ENCODE results near the gene SYCN.
A peak's percentile ranks its signal among the peaks of the same experiment; 100 is the strongest.

The SYCN gene

DNA sequence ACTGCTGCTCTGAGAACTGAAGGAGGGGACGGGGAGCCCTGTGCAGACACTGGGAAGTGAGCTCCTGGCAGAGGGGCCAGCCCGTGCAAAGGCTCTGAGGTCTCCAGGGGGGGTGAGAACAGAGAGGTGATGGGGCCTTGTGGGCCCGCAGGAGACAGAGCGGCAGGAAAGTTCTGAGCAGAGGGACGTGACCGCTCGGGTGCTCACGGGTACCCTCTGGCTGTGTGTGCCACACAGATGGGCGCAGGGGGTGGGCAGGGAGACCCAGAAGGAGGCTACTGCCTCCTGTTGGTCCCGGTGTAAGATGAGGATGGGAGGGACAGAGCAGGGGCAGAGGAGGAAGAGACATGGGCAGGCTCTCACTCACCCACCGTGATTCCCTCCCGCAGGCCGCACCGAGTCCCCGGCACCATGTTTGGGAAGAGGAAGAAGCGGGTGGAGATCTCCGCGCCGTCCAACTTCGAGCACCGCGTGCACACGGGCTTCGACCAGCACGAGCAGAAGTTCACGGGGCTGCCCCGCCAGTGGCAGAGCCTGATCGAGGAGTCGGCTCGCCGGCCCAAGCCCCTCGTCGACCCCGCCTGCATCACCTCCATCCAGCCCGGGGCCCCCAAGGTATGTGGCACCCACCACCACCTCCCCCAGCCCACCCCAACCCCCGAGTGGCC lies 34.8 kb downstream of the SYCN start:
- no peak for DNase-seq

- DNase-seq = no peak
Observed at GRCh38 chr19:39168258-39169142, 35.6 kb downstream of the SYCN start.

GRCh38 chr19:39167461-39168257 lies 36.4 kb downstream of the SYCN start:
- DNase-seq = peak; percentile 30 to 92

DNA sequence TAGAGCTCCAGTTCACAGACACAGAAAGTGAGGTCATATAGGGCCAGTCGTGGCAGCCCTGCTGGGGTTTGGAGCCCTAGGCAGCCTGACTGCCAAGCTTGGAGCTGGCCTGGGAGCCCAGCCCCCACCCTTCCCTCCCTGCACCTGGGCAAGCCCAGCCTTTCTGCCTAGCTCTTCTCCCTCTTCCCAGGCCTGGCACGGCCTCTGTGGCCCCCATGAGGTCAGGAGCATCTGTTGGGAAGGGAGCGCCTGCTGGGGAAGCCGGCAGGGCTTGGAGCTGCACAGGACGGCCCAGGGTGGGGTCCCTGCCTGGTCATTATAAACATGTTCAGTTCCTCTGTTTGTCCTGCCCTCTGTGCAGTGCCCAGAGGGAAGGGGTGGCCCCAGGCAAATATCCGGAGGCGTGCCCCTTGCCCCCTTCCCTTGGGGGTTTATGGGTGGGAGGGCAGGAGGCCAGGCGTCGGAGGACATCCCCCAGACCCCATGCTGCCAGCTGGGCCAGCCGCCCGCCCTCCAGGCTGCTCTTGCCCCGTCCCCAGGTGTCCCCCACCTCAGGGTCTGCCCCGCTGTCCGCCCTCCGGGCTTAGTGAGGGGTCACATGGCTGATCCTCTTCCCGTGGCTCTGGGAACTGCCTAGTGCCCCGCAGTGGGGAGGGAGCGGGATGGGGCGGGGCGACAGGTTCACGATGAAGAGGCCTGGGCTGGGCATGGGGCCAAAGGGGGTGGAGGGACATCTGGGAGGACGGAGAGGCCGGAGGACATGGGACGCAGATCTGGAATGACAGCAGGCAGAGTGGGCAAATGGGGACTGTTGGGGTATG lies 37.3 kb downstream of the SYCN start:
- DNase-seq = peak; percentile 21 to 89

DNA sequence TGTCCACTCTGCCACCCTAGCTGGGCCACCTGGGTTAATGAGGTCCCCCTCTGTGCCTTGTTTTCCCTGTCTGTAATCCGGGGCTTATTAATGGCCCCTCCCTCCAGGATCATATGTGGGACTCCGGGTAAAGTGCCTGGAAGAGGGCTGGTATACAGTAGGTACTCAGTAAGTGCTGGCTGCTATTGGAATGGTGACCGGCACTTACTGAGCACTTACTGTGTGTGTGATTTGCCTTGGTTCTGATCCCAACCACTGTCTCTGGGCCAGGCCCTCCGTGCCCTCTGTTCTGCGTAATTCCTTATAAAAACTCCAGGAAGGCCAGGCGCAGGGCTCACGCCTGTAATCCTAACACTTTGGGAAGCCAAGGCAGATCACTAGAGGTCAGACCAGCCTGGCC lies 38.2 kb downstream of the SYCN start:
- DNase-seq = no peak

GRCh38 chr19:39164289-39164688 lies 39.8 kb downstream of the SYCN start:
- DNase-seq = no peak

DNA sequence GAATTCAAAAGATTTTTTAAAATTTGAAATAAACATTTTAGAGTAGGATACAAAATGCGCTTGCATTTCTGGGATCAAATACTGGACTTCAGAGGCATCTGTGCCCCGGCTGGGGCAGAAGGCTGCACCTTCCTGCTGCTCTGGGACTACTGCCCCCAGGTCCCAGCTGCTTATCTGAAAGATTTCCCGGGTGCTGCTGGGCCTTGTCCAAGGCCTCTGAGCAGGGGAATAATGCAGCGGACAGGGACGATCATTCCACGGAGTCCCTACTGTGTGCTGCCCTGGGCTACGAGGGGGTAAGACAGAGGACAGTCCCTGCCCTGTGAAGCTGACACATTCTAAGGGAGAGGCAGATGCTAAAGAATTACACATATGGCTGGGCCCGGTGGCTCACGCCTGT lies 40.4 kb downstream of the SYCN start:
- DNase-seq = no peak

DNA sequence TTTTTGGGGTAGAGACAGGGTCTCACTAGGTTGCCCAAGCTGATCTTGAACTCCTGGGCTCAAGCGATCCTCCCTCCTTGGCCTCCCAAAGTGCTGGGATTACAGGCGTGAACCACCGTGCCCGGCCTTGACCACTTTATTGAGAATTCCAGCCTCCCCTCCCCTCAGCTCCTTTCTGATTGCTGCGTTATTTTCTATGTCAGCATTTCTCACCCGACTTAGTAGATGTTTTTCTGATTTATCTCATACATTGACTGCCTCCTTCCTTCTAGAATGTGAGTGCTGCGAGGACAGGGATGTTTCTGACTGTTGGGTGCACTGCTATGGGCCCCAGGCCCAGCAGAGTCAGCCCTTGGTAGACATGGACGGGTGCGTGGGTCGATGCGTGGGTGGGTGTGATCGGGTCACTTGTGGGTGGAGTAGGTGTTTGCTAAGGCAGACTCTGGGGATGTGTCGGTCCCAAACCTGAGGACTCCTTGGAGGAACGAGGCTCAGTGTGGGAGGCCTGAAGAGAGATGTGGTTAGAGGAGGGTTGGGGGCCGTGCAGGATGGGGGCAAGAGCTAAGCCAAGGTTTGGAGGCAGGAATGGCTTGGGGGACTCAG lies 41.5 kb downstream of the SYCN start:
- DNase-seq = no peak

DNA sequence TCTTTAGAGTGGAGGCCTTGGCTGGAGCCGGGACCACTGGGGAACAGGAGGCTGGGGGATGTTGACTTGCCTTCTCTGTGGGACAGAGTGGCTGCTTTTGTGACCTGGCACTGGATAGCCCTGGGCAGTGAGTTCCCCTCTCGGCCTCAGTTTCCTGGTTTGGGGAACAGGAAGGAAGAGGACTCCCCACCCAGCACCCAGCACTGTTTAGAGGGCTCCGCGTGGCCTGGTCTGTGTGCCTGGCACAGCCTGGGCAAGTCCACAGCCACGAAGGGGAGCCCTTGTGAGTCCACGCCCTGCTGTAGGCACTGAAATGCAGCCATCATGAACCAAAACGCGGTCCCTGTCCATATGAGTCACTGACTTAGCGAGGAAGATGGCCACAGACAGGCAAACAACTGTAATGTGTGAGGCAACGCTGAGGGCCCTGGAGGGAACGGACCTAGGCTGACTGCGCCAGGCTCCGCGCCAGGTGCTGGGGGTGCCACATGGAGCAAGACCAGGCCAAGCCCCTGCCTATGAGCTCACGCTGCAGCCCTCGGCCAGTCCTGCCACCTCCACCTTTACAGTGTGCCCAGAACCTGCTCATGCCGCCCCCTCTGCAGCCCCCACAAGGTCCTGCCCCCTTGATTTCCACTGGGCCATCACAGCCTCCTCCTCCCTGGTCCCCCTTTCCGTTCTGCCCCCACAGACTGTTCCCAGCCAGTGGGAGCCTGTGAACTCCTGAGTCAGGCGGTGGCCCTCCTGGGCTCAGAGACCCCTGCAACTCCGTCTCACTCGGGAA lies 43.0 kb downstream of the SYCN start:
- DNase-seq = no peak

DNA sequence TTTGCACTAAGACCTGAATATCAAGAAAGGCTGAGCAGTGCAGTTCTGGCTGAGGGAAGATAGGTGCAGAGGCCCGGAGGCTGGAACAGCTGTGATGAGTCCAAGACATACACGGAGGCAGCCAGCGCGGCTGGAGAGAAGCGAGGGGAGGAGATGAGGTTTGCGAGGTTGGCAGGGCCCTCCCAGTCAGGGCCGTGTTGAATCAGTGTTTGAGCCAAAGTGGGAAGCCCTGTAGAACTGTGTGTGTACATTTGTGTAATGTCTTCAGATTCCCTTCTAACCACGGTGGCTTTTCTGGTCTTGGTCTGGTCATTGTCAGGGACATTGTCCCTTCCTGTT lies 43.6 kb downstream of the SYCN start:
- DNase-seq = no peak

- DNase-seq = no peak
Observed at GRCh38 chr19:39158646-39159260, 45.3 kb downstream of the SYCN start.

DNA sequence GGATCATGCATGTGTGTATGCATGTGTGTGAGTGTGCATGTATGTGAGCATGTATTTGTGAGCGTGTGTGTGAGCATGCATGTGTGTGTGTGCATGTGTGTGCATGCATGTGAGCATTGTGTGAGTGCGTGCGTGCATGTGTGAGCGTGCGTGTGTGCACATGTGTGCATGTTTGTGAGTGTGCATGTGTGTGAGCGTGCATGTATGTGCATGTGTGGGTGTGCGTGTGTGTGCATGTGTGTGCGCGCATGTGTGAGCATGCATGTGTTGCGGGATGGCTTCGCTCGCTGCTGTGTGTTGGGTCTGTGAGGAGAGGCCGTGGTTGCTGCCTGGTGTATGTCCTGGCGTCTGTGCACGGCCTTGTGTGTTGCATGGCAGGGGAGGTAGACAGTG lies 46.1 kb downstream of the SYCN start:
- no peak for DNase-seq

GRCh38 chr19:39157275-39157996 lies 46.6 kb downstream of the SYCN start:
- no peak for DNase-seq

DNA sequence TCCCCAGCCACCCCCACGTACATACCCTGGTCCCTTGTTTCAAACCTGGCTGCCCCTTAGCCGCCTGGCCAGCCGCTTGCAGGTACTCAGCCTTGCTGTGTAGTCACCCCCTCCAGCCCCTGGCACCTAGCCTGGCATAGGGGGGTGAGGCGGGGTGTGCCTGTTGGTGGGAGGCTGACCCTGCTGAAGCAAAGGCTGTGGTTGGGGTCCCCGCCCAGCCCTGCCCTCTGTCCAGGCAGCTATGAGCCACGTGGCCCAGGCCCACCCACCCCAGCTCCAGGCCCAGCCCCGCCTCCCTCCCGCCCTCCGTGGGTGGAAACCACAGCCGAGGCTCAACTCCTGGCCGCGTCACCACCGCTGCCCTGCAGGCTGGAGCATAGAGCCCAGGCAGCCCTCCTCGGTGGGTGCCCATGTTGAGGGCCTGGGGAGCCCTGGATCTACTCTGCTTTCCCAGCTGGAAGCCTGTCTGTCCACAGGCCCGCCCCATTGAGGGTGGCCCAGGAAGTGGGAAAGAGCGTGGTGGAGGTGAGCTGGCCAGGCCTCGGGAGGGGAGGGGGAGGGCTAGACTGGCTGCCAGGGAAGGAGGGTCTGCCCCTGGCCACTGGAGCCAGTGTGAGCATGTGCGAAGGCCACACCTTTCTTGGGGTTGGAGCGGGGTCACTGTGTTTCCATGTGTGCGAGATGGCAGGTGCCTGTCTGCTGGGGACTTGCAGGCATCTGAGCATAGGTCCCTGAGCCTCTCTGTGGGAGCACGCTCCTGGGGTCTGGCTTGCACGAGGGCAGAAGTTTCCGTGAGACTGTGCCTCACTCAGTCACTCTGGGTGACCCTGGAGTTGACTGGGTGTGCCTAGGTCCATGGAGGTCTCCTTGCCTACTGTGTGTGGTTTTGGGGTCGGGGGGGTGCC lies 47.5 kb downstream of the SYCN start:
- no peak for DNase-seq

GRCh38 chr19:39155741-39156140 lies 48.3 kb downstream of the SYCN start:
- DNase-seq = no peak

GRCh38 chr19:39155114-39155700 lies 48.9 kb downstream of the SYCN start:
- DNase-seq = no peak

GRCh38 chr19:39154629-39155100 lies 49.4 kb downstream of the SYCN start:
- peak; percentile 19 to 82 for DNase-seq

DNA sequence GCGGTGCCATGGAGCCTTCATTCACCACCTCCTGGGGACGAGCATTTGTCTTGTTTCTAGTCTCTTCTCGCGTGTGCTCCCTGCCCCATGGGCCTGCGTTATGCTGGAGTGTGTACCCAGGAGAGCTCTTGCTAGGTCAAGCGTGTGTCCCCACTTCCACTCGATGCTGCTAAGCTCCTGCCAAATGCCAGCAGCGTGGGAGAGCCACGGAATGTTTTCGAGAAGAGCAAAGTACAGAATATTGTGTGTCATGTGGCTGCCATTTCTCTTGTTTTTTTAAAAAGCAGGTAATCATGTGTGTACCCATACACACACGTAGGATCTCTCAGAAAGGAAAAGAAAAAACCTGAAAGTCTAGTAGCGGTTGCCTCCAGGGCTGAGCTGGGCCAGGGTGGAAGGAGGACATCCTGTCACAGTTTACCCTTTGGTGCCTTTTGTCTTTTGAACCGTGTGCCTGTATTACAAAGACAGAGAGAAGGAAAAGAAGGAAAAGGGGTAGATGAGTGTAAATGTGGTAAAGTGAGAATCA lies 49.9 kb downstream of the SYCN start:
- DNase-seq = no peak

All from NCI-H526 (cell line).